GM18505 (cell line): ENCODE results near the gene ERGIC1.
"Not testable (repeated sequence)": the region's sequence is repeated elsewhere in the genome, so short reads cannot be mapped to it uniquely, and the experiment has no call there.

ENCODE experiments used
- ATAC-seq: cut with Tn5 transposase; IDR thresholded peaks from one replicate; pipeline ENCODE4 v1.9.1; 2021; ENCODE audit not compliant: unreplicated experiment
- POLR2A ChIP-seq: IDR thresholded peaks from 4 replicates; pipeline ENCODE4 v1.6.1; 2011; ENCODE audit warnings: borderline replicate concordance; ENCODE audit not compliant: insufficient read depth, insufficient read length; ENCODE audit errors: extremely low read depth

ERGIC1 gene

GRCh38 chr5:172854451-172854871 lies 20.4 kb downstream of the ERGIC1 start:
- no peak for TF ChIP-seq POLR2A
- ATAC-seq: no peak

GRCh38 chr5:172854971-172855370 lies 20.9 kb downstream of the ERGIC1 start:
- no peak for TF ChIP-seq POLR2A
- ATAC-seq: no peak

GRCh38 chr5:172855597-172856292 lies 21.7 kb downstream of the ERGIC1 start:
- no peak for ATAC-seq
- TF ChIP-seq POLR2A: no peak

- no peak for TF ChIP-seq POLR2A
- no peak for ATAC-seq
Measured at GRCh38 chr5:172856336-172856735, 22.3 kb downstream of the ERGIC1 start.

GRCh38 chr5:172857982-172858381 lies 23.9 kb downstream of the ERGIC1 start:
- no peak for ATAC-seq

GRCh38 chr5:172858511-172858989 lies 24.5 kb downstream of the ERGIC1 start:
- TF ChIP-seq POLR2A: no peak
- ATAC-seq: no peak

More at GRCh38 chr5:172857982-172858381, 23.9 kb downstream of the ERGIC1 start:
- no peak for TF ChIP-seq POLR2A

DNA sequence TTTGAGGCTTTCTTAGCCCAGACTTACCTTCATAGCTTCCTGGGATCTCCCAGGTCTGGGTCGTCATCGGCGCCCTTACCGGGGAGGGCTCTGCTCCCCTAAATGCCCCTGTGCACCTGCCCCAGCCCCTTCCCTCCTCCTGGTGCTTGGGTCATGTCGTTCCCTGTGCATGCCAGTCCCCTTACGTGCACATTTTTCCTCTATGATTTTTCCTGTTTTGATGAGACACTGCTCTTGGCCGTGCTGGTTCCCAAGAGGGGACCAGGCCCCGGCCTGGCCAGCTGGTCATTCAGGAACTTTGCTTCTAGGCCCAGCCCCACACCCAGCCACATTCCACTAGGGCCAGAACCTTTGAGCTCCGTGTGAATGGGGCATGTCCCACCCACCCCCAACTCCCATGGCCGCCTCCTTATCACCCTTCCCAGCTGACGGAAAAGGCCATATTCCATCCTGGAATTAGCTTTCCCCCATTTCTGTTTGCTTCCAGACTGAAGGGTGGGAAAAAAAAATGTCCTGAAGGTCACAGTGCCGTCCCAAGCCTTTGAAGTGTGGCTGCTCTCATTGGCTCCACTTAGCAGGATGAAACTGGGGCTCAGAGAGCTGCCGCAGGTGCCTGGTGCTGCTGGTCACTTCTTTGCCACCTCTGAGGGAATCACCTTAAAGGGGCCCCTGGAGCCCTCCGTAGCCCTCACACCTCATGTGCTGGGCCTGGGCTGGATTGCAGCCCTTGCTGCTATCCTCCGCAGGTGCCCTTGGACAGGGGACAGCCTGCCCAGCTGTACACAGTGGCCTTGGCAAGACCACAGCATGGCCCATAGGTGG lies 25.1 kb downstream of the ERGIC1 start:
- no peak for ATAC-seq

DNA sequence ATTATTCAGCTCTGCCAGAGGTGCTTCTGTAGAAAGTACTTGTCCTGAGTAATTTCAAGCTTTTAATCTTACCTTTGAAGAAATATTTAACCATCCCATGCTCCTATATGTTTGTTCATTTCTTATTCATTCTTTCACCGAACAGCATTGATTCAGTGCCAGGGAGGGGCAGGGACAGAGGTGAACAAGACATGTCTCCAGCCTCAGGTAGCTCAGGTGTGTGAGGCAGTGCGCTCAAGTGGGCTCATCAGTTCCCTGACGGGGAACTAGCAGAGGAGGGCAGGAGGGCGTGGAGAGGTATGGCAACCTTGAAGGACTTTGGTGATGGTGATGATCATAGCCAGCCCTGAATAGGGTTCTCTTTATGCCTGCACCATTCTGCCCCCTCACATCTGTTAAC lies 25.9 kb downstream of the ERGIC1 start:
- no peak for ATAC-seq
- TF ChIP-seq POLR2A: no peak

More for the DNA sequence above, 25.1 kb downstream of the ERGIC1 start:
- no peak for TF ChIP-seq POLR2A

DNA sequence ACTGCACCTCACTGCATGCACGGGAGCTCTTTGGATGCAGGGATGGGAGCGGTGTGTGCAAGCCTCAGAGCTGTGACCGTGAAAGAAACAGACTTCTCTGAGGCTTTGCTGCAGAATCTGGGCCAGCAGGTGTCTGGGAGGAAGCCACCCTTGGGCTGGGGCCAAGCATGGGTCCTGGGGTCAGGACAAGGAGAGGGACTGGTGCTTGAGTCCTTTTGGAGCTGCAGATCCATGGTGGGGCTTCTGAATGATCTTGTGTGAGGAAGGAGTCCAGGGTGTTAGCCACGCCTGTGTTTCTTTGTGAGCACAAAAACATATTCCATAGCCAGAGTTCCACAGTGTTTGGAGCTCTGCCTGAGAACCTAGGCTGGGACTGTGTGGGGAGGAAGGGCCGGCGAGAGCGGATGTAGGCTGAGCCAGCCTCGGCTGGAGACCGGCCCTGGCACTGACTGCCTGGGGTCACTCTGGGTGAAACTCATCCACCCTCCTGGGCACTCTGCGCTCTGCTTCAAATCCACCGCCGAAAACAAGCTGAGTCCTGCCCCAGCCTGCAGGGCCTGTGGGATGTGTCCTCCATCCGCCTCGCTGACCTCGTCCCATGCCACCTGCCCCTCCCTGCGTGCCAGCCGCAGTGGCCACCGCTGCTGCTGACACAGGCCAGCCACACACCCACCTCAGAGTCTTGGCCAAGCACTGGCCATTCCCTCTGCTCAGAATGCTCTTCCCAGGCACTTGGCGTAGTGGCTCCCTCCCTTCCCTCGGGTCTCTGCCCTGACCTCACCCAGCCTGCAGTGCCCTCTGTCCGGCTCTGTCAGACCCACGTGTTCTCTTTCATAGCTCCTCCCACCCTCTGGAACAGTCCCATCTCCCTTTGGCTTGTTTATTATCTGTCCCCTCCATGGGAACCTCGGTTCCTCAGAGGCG lies 26.7 kb downstream of the ERGIC1 start:
- ATAC-seq: no peak
- no peak for TF ChIP-seq POLR2A

- TF ChIP-seq POLR2A: no peak
- ATAC-seq: no peak
Measured at GRCh38 chr5:172861461-172861860, 27.4 kb downstream of the ERGIC1 start.

GRCh38 chr5:172862165-172862801 lies 28.2 kb downstream of the ERGIC1 start:
- no peak for TF ChIP-seq POLR2A
- no peak for ATAC-seq

- ATAC-seq: not testable (repeated sequence)
Measured at GRCh38 chr5:172864171-172864570, 30.1 kb downstream of the ERGIC1 start.

DNA sequence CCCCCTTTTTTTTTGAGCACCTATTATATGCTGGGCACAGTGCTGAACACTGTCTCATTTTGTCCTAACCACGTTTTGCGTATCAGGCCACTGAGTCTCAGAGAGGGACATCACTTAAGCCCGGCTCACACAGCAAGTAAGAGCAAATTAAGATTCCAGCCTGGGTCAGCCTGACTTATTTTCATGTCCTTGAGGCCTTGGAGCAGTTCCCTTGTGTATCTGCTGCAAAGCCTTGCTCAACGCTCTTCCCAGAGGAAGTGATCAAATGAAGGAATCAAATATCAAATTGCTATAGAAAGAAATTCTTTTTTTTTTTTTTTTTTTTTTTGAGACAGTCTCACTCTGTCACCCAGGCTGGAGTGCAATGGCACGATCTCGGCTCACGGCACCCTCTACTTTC lies 30.7 kb downstream of the ERGIC1 start:
- no peak for TF ChIP-seq POLR2A
- no peak for ATAC-seq
